ENCODE data around the gene STXBP3. TPM values are rescaled to one million over a fixed set of nuclear protein-coding genes. Genes with fewer than 3 reads are reported as not detected.
A peak's percentile ranks its signal among the peaks of the same experiment; 100 is the strongest.

The STXBP3 gene
- total and polyA plus RNA-seq, 2 of the 4 experiments (the other 2 are of a cell fraction) = 19.1 to 19.7 TPM

- no peak overlapping the region for H3K4ac ChIP-seq (ENCODE audit: low read depth, low read length)
- H3K56ac ChIP-seq (ENCODE audit: extremely low read depth, insufficient read depth, low read length) = no peak overlapping the region
- H3K23ac ChIP-seq (ENCODE audit: low read depth, low read length) = 0 out of 2 replicates have a peak overlapping the region, but pooled peaks have one; percentile 11
- H2BK15ac ChIP-seq (ENCODE audit: low read depth, low read length) = no peak overlapping the region; the same call in 2 of the 3 replicates
- no peak overlapping the region for H3K27ac ChIP-seq (ENCODE audit: insufficient read depth, low read length)
- no peak overlapping the region for H2BK5ac ChIP-seq (ENCODE audit: low read depth, low read length, poor library complexity, severe bottlenecking)
- no peak overlapping the region for H3K4me2 ChIP-seq (ENCODE audit: low read depth, low read length)
- ATAC-seq (ENCODE audit: low read depth) (peak; percentile 57), DNase-seq (no peak)
- no peaks in the 10 kb centered on the region for H3K9me3 ChIP-seq (ENCODE audit: control insufficient read depth, insufficient read depth, low read length)
- H3K14ac ChIP-seq (replicated peaks; ENCODE audit: low read depth, low read length) = no peak overlapping the region
- TF ChIP-seq ELK1 (IDR thresholded peaks at IDR 0.05; ENCODE audit: borderline replicate concordance, low read depth, low read length) (no peak), BHLHE40 (IDR thresholded peaks at IDR 0.05; ENCODE audit: low read depth, low read length) (no peak), MAFK (IDR thresholded peaks at IDR 0.05; ENCODE audit: low read depth, low read length) (no peak), RCOR1 (IDR thresholded peaks at IDR 0.05; ENCODE audit: insufficient replicate concordance, low read length) (no peak), POLR2A (IDR thresholded peaks at IDR 0.05; ENCODE audit: low read depth, low read length) (no peak), SMC3 (IDR thresholded peaks at IDR 0.05; ENCODE audit: low read depth, low read length) (no peak), NFE2L2 (IDR thresholded peaks at IDR 0.05; ENCODE audit: low read depth, low read length) (no peak), RAD21 (IDR thresholded peaks at IDR 0.05; ENCODE audit: low read length) (no peak), USF2 (IDR thresholded peaks at IDR 0.05; ENCODE audit: low read depth, low read length) (no peak), MAZ (IDR thresholded peaks at IDR 0.05; ENCODE audit: borderline replicate concordance, low read depth, low read length) (no peak), RFX5 (IDR thresholded peaks at IDR 0.05; ENCODE audit: low read depth, low read length) (no peak), CEBPB (IDR thresholded peaks at IDR 0.05; ENCODE audit: low read depth, low read length) (no peak)
- H2AK5ac ChIP-seq (ENCODE audit: low read depth, low read length) = no peak overlapping the region
- H2AFZ ChIP-seq (replicated peaks; ENCODE audit: low read length, poor library complexity) = no peak overlapping the region
- no peak overlapping the region for H2BK20ac ChIP-seq (ENCODE audit: low read depth, low read length)
- H2BK120ac ChIP-seq (ENCODE audit: low read depth, low read length) = no peak overlapping the region
- H3K36me3 ChIP-seq (ENCODE audit: control insufficient read depth, insufficient read depth, low read length) = no peaks in the 10 kb centered on the region
- H4K5ac ChIP-seq (ENCODE audit: low read depth, low read length) = no peak overlapping the region
- in situ Hi-C loops (cut with MboI; ENCODE audit: low sequenced_read_pairs) (no loop called here), dilution Hi-C loops (cut with HindIII; ENCODE audit: low sequenced_read_pairs, unreplicated experiment) (no loop called here), intact Hi-C loops (cut with micrococcal nuclease) (no loop called here)
- ChIA-PET CTCF (no interaction called here), POLR2A (ENCODE audit: unreplicated experiment) (no interaction called here)
- 50% methylated on average over 1 of the region's 3 CpGs; no CpG with 5 or more reads in 1 of the 2 experiments for WGBS, 2 experiments (ENCODE audit: extremely low coverage in 2 of 2, insufficient read length in 1 of 2)
- H3K18ac ChIP-seq (ENCODE audit: low read depth, low read length) = no peak overlapping the region
- H3K4me3 ChIP-seq (ENCODE audit: insufficient read depth, low read depth, low read length) = no peak overlapping the region
- H4K20me1 ChIP-seq (ENCODE audit: insufficient read depth, low read length) = no peaks in the 10 kb centered on the region
- peaks cover 5% of the 10 kb centered on the region for H3K27me3 ChIP-seq (ENCODE audit: control insufficient read depth, insufficient read depth, low read length)
- H2AK9ac ChIP-seq (replicated peaks; ENCODE audit: low read depth, low read length, poor library complexity) = no peak overlapping the region
- H4K8ac ChIP-seq (ENCODE audit: low read depth in 2 of 2, low read length in 2 of 2) = no peak overlapping the region
- H3K9ac ChIP-seq (ENCODE audit: low read depth, low read length) = no peak overlapping the region
- H3K9me1 ChIP-seq (ENCODE audit: insufficient read depth, low read length) = no peaks in the 10 kb centered on the region
- H3K79me1 ChIP-seq (ENCODE audit: low read depth in 1 of 2, low read length in 2 of 2) = no peaks in the 10 kb centered on the region
- no TSS peak for BruUV-seq (replicated peaks)
- H4K91ac ChIP-seq (ENCODE audit: insufficient read depth, low read depth, low read length) = no peak overlapping the region
- H3K4me1 ChIP-seq (ENCODE audit: control insufficient read depth, insufficient read depth, low read length) = peaks cover 2% of the 10 kb centered on the region
Observed at GRCh38 chr1:108854221-108855019, 107.9 kb downstream of the STXBP3 start.

Measured in IMR-90 (cell line).